Ishikawa (cell line): ENCODE measurements around the gene CCNT2.

Experiments
- CEBPB ChIP-seq: IDR thresholded peaks from 2 replicates; pipeline ENCODE4 v1.6.1; 2012
- CREB1 ChIP-seq: IDR thresholded peaks from 2 replicates; pipeline ENCODE4 v1.6.1; 2012; ENCODE audit warnings: low read depth
- EGR1 ChIP-seq: IDR thresholded peaks from 2 replicates; pipeline ENCODE4 v1.6.1; 2012
- EP300 ChIP-seq: IDR thresholded peaks from 2 replicates; pipeline ENCODE4 v1.6.1; 2012; ENCODE audit warnings: borderline replicate concordance
- FOXM1 ChIP-seq: IDR thresholded peaks from 2 replicates; pipeline ENCODE4 v1.6.1; 2012; ENCODE audit warnings: low read depth, borderline replicate concordance
- MAX ChIP-seq: IDR thresholded peaks from 2 replicates; pipeline ENCODE4 v1.6.1; 2012
- NFIC ChIP-seq: IDR thresholded peaks from 2 replicates; pipeline ENCODE4 v1.6.1; 2012
- RAD21 ChIP-seq: IDR thresholded peaks from 2 replicates; pipeline ENCODE4 v1.6.1; 2012; ENCODE audit warnings: low read depth
- TAF1 ChIP-seq: IDR thresholded peaks from 2 replicates; pipeline ENCODE4 v1.6.1; 2012; ENCODE audit warnings: low read depth, mild to moderate bottlenecking
- TCF12 ChIP-seq: IDR thresholded peaks from 2 replicates; pipeline ENCODE4 v1.6.1; 2012; ENCODE audit warnings: low read depth
- TEAD4 ChIP-seq: IDR thresholded peaks from 2 replicates; pipeline ENCODE4 v1.6.1; 2012
- YY1 ChIP-seq: IDR thresholded peaks from 2 replicates; pipeline ENCODE4 v1.6.1; 2012; ENCODE audit warnings: low read depth
- ZBTB7A ChIP-seq: IDR thresholded peaks from 2 replicates; pipeline ENCODE4 v1.6.1; 2012; ENCODE audit warnings: low read depth
- TF ChIP-seq, protein P1 (sequence below): IDR thresholded peaks from 2 replicates; pipeline ENCODE4 v1.6.1; 2012
- TF ChIP-seq, protein P2 (sequence below): IDR thresholded peaks from 2 replicates; pipeline ENCODE4 v1.6.1; 2012; ENCODE audit warnings: low read depth, mild to moderate bottlenecking

CCNT2 gene

DNA sequence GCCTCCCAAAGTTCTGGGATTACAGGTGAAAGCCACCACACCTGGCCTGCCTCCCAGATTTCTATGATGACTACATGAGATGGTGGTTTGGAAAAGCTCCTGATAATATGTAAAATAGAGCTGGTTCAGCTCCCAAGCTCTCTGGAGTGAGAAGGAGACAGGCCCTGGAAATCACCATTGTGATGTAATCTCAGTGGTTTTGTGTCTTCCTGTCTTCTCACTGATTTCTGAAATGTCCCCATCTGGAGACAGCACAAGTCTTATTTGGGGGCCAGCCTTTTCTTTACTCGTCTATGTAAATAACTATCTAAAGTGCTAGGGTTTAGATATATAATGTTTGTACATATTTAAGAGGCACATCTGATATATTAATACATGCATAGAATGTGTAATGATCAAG, 64.0 kb downstream of the CCNT2 start:
- TF ChIP-seq CEBPB (no peak), TAF1 (no peak), ZBTB7A (no peak), FOXM1 (no peak), TEAD4 (no peak)
- TF ChIP-seq, protein P1, sequence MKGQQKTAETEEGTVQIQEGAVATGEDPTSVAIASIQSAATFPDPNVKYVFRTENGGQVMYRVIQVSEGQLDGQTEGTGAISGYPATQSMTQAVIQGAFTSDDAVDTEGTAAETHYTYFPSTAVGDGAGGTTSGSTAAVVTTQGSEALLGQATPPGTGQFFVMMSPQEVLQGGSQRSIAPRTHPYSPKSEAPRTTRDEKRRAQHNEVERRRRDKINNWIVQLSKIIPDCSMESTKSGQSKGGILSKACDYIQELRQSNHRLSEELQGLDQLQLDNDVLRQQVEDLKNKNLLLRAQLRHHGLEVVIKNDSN = no peak
- TF ChIP-seq, protein P2, sequence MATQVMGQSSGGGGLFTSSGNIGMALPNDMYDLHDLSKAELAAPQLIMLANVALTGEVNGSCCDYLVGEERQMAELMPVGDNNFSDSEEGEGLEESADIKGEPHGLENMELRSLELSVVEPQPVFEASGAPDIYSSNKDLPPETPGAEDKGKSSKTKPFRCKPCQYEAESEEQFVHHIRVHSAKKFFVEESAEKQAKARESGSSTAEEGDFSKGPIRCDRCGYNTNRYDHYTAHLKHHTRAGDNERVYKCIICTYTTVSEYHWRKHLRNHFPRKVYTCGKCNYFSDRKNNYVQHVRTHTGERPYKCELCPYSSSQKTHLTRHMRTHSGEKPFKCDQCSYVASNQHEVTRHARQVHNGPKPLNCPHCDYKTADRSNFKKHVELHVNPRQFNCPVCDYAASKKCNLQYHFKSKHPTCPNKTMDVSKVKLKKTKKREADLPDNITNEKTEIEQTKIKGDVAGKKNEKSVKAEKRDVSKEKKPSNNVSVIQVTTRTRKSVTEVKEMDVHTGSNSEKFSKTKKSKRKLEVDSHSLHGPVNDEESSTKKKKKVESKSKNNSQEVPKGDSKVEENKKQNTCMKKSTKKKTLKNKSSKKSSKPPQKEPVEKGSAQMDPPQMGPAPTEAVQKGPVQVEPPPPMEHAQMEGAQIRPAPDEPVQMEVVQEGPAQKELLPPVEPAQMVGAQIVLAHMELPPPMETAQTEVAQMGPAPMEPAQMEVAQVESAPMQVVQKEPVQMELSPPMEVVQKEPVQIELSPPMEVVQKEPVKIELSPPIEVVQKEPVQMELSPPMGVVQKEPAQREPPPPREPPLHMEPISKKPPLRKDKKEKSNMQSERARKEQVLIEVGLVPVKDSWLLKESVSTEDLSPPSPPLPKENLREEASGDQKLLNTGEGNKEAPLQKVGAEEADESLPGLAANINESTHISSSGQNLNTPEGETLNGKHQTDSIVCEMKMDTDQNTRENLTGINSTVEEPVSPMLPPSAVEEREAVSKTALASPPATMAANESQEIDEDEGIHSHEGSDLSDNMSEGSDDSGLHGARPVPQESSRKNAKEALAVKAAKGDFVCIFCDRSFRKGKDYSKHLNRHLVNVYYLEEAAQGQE = no peak

GRCh38 chr2:134985061-134985460, 66.4 kb downstream of the CCNT2 start:
- peak; percentile 61; the same call in 1 of the 2 replicates for TF ChIP-seq NFIC
- TF ChIP-seq YY1 = no peak

DNA sequence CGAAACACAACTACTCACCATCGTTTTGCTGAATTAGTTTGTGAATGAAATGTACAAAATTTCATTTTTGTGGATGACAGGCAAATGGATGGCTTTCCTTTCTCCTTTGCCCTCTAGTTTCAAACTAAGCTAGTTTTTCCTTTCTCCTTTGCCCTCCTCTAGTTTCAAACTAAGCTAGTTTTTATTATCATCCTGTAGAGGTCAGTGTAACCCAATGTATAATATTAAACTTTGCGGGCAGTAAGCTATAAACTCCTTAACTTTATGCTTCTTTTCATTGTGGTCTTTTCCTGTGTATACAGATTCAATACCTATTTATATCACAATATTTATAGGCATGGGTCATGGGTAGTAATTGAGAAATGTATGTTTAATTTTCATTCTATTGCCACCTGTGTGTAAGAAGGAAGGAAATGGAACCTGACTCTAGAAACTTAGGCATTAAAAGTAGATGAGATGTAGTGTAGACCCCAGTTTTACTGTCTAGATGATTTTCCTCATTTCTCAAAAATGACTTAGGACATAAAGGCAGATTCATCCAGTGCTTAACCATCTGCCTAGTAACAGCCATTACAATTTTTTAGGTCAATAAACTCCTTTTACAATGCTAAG, 70.5 kb downstream of the CCNT2 start:
- TF ChIP-seq CEBPB (no peak), EP300 (no peak), TAF1 (no peak), RAD21 (peak; percentile 65)
- TF ChIP-seq, protein P2 = no peak

DNA sequence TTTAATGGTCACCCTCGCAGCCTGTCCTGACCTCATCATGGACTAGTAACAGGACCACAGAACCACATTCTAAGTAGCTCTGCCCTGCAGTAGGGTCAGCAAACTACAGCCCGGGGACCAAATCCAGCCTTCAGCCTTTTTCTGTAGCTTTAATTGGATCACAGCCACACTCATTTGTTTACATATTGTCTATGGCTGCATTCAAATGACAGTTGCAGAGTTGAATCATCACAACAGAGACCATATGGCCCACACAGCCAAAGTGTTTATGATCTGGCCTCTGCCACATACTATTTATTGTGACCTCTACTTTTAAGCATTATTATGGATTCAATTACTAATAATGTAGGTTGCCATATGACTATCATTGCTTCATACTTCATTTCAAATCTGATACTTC, 80.9 kb downstream of the CCNT2 start:
- no peak for TF ChIP-seq FOXM1
- no peak for TF ChIP-seq CEBPB
- no peak for TF ChIP-seq TCF12

DNA sequence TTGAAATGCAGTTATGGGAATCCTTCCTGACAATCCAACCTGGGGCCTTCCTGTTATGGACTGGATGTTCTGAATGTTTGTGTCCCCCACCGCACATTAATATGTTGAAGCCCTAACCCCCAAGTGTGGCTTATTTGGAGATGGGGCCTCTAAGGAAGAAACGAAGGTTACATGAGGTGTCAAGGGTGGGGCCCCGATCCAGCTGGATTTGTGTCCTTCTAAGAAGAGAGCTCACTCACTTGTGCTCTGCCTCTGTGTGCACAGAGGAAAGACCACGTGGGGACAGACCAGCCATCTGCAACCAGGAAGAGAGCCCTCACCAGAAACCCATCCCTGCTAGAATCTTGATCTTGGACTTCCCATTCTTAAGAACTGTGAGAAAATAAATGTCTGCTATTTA, 84.2 kb downstream of the CCNT2 start:
- TF ChIP-seq MAX (no peak), EP300 (no peak), TEAD4 (no peak), CEBPB (no peak), TAF1 (no peak), TCF12 (no peak), NFIC (no peak), EGR1 (no peak), ZBTB7A (no peak), CREB1 (no peak), YY1 (no peak), RAD21 (no peak), FOXM1 (no peak)
- TF ChIP-seq, protein P2 = no peak

DNA sequence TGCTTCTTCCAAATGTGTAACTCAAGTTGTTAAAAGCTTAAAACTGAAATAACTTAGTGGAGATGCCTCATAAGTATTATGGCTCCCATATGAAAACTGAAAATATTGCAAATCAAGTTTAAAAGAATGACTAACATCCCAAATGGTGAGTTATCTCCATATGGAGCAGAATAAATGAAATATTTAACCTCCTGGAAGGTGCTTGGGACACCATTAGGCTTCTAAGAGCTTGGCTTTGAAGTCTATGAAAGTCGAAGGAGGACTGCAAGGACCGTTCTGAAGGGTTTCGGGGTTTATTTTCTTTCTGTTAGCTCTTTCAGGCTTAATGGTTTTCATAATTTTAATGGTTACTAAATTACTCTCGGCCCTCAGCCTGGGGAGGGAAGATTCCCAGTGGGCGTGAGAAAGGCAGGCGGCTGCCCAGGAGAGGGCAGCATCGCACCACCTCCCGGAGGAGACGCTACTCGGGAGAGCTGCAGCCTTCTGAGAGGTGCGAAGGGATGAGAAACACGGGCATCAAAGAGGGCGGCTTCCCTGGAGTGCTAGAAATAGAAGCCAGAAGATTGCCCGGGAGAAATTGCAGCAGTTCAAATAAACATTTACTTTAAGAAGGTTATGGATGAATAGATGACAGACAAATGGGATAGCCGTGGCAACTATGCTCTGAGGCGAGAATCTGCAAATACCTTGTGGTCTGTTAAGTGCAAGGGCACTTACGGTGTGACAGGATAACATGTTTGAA, 85.6 kb downstream of the CCNT2 start:
- TF ChIP-seq CEBPB (no peak), MAX (peak; percentile 73), RAD21 (peak; percentile 98), EGR1 (peak; percentile 41; the same call in 1 of the 2 replicates)
